ENCODE data around the gene RXFP2.

DNA sequence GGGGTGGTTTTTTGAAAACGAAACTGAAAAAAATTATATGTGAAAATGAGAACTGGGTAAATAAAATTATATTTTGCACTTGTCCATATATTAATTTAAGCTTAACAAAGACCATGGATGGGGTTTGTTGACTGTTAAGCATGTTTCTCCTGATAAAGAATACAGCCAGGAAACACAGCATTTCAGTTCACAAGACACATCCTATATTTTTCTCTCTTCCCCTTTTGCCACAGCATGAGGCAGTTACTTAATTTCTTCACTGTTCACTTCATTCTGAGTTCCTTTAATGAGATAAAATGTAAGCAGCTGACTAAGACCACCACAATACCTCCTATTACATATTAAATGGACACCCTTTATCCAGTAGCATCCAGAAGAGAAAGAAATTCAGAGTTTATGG, 64.0 kb downstream of the RXFP2 start:
- TF ChIP-seq, protein P1, sequence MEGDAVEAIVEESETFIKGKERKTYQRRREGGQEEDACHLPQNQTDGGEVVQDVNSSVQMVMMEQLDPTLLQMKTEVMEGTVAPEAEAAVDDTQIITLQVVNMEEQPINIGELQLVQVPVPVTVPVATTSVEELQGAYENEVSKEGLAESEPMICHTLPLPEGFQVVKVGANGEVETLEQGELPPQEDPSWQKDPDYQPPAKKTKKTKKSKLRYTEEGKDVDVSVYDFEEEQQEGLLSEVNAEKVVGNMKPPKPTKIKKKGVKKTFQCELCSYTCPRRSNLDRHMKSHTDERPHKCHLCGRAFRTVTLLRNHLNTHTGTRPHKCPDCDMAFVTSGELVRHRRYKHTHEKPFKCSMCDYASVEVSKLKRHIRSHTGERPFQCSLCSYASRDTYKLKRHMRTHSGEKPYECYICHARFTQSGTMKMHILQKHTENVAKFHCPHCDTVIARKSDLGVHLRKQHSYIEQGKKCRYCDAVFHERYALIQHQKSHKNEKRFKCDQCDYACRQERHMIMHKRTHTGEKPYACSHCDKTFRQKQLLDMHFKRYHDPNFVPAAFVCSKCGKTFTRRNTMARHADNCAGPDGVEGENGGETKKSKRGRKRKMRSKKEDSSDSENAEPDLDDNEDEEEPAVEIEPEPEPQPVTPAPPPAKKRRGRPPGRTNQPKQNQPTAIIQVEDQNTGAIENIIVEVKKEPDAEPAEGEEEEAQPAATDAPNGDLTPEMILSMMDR (IDR thresholded peaks at IDR 0.05): no peak
- no peak for TF ChIP-seq POLR2A (IDR thresholded peaks at IDR 0.05)

Measured in prostate gland (tissue), 2 donors.